ENCODE data around the gene RBM47. TPM values are rescaled to one million over a fixed set of nuclear protein-coding genes. Genes with fewer than 3 reads are reported as not detected.

RBM47 gene
- total and polyA plus RNA-seq, 10 of the 15 experiments (the other 5 are each of a cell fraction or from before 2014, with no cell fraction given) = 7.9 to 45.0 (median 28.7) TPM

- Histone ChIP-seq H3K36me3 (ENCODE audit: control insufficient read depth in 2 of 2, insufficient read depth in 2 of 2, low read length in 1 of 2) (peaks cover 3% of the 10 kb centered on the region in 2 experiments; a peak in 2 of 4 replicates), H3K4me3 (no peak overlapping the region), H3K4me2 (ENCODE audit: control insufficient read depth, insufficient read depth) (no peak overlapping the region), H3K9ac (ENCODE audit: control insufficient read depth, insufficient read depth, low read length) (no peak overlapping the region), H3K27me3 (replicated peaks in 1 of 2; ENCODE audit: control insufficient read depth in 2 of 2, insufficient read depth in 2 of 2, low read length in 1 of 2) (no peaks in the 10 kb centered on the region), H3K27ac (ENCODE audit: control insufficient read depth, insufficient read depth) (no peak overlapping the region), H3K4me1 (ENCODE audit: control insufficient read depth, insufficient read depth, low read length) (peaks cover 20% of the 10 kb centered on the region), H3K9me3 (replicated peaks; ENCODE audit: control insufficient read depth, insufficient read depth, low read length) (no peaks in the 10 kb centered on the region), H2AFZ (ENCODE audit: control insufficient read depth, low read depth, low read length) (no peak overlapping the region), H3K79me2 (ENCODE audit: control insufficient read depth, insufficient read depth, low read length) (peaks cover 35% of the 10 kb centered on the region), H4K20me1 (ENCODE audit: control insufficient read depth, insufficient read depth) (no peaks in the 10 kb centered on the region)
- ChIA-PET SMC1A (ENCODE audit: uncharacterized antibody, unreplicated experiment) (interaction anchor here (0.7 to 7.7 kb wide), 13 partner anchors 14 to 214 kb away, joined by 3 to 102 read pairs (median 5); no protein-coding TSS in a partner anchor), CTCF (interaction anchor here (0.6 to 3.7 kb wide), 8 partner anchors 9 to 260 kb away, joined by 3 to 11 read pairs (median 4); no protein-coding TSS in a partner anchor), RAD21 (ENCODE audit: unreplicated experiment) (interaction anchor here (0.6 to 2.8 kb wide), 10 partner anchors 14 to 1094 kb away, joined by 3 to 15 read pairs (median 4); no protein-coding TSS in a partner anchor), POLR2A (interaction anchor here (0.6 to 1.1 kb wide), 3 partner anchors 8 to 81 kb away, joined by 3 to 4 read pairs (median 3); no protein-coding TSS in a partner anchor)
- BruUV-seq (replicated peaks) = no TSS peak
- in situ Hi-C loops (cut with MboI) (no loop called here), intact Hi-C loops (cut with micrococcal nuclease; ENCODE audit: unreplicated experiment) (no loop called here)
- no peak for FAIRE-seq
- no peak for TF ChIP-seq PAX5 (IDR thresholded peaks at IDR 0.05; ENCODE audit: borderline replicate concordance, low read depth, low read length)
- no peak for TF ChIP-seq SMARCA5 (IDR thresholded peaks at IDR 0.05)
- no peak for TF ChIP-seq YBX1 (IDR thresholded peaks at IDR 0.05)
- no peak for TF ChIP-seq TCF7 (IDR thresholded peaks at IDR 0.05; ENCODE audit: borderline replicate concordance)
- no peak for TF ChIP-seq SRF (IDR thresholded peaks at IDR 0.05; ENCODE audit: low read depth in 2 of 2, low read length in 2 of 2)
- ATAC-seq = no peak
- no peak for DNase-seq (ENCODE audit: low read depth, low spot score)
- WGBS (ENCODE audit: insufficient coverage, insufficient replicate concordance, low lambda C conversion rate, missing lambda C conversion rate) = 96% methylated on average over 4 of the region's 4 CpGs
Observed at GRCh38 chr4:40458683-40459082, 171.0 kb downstream of the RBM47 start.

- in situ Hi-C loops (cut with MboI) (no loop called here), intact Hi-C loops (cut with micrococcal nuclease; ENCODE audit: unreplicated experiment) (no loop called here)
- RAD21 ChIA-PET (ENCODE audit: unreplicated experiment) = interaction anchor here (0.6 to 2.8 kb wide), 9 partner anchors 15 to 1094 kb away, joined by 3 to 15 read pairs (median 4); no protein-coding TSS in a partner anchor
- no peak for TF ChIP-seq NFXL1 (IDR thresholded peaks at IDR 0.05; ENCODE audit: borderline replicate concordance)
- TF ChIP-seq E2F4 (IDR thresholded peaks at IDR 0.05; ENCODE audit: low read depth, low read length) = no peak
- peak; percentile 49; the same call in 1 of the 2 replicates for TF ChIP-seq ZNF384 (IDR thresholded peaks at IDR 0.05; ENCODE audit: borderline replicate concordance, low read depth, low read length)
- TF ChIP-seq CREM (IDR thresholded peaks at IDR 0.05; ENCODE audit: low read depth) = 0 out of 2 replicates have a peak, but pooled peaks have one; percentile 22
- peak; percentile 57; the same call in 1 of the 2 replicates for TF ChIP-seq PKNOX1 (IDR thresholded peaks at IDR 0.05)
Observed at GRCh38 chr4:40458109-40458508, 171.6 kb downstream of the RBM47 start.

More at GRCh38 chr4:40458109-40458508, 171.6 kb downstream of the RBM47 start:
- H3K36me3 ChIP-seq (ENCODE audit: control insufficient read depth in 2 of 2, insufficient read depth in 2 of 2, low read length in 1 of 2) = peaks cover 3% of the 10 kb centered on the region in 2 experiments; a peak in 2 of 4 replicates
- DNase-seq (ENCODE audit: low read depth, low spot score) (no peak), ATAC-seq (peak; percentile 40), FAIRE-seq (no peak)
- H3K4me1 ChIP-seq (ENCODE audit: control insufficient read depth, insufficient read depth, low read length) = peaks cover 15% of the 10 kb centered on the region
- ChIA-PET CTCF (interaction anchor here (0.6 to 3.7 kb wide), 8 partner anchors 10 to 260 kb away, joined by 3 to 11 read pairs (median 4); no protein-coding TSS in a partner anchor), SMC1A (ENCODE audit: uncharacterized antibody, unreplicated experiment) (interaction anchor here (0.7 to 7.7 kb wide), 8 partner anchors 13 to 210 kb away, joined by 3 to 102 read pairs (median 4); no protein-coding TSS in a partner anchor), POLR2A (interaction anchor here (0.6 to 1.1 kb wide), 3 partner anchors 9 to 64 kb away, joined by 3 to 4 read pairs (median 3); no protein-coding TSS in a partner anchor)
- H3K9ac ChIP-seq (ENCODE audit: control insufficient read depth, insufficient read depth, low read length) = no peak overlapping the region
- no peaks in the 10 kb centered on the region for H3K27me3 ChIP-seq (replicated peaks in 1 of 2; ENCODE audit: control insufficient read depth in 2 of 2, insufficient read depth in 2 of 2, low read length in 1 of 2)
- H3K4me3 ChIP-seq = no peak overlapping the region
- 95% methylated on average over 1 of the region's 1 CpG for WGBS (ENCODE audit: insufficient coverage, insufficient replicate concordance, low lambda C conversion rate, missing lambda C conversion rate)
- no peak overlapping the region for H2AFZ ChIP-seq (ENCODE audit: control insufficient read depth, low read depth, low read length)
- no peaks in the 10 kb centered on the region for H3K9me3 ChIP-seq (replicated peaks; ENCODE audit: control insufficient read depth, insufficient read depth, low read length)
- H4K20me1 ChIP-seq (ENCODE audit: control insufficient read depth, insufficient read depth) = no peaks in the 10 kb centered on the region
- no peak overlapping the region for H3K27ac ChIP-seq (ENCODE audit: control insufficient read depth, insufficient read depth)
- no TSS peak for BruUV-seq (replicated peaks)
- peaks cover 36% of the 10 kb centered on the region for H3K79me2 ChIP-seq (ENCODE audit: control insufficient read depth, insufficient read depth, low read length)
- no peak overlapping the region for H3K4me2 ChIP-seq (ENCODE audit: control insufficient read depth, insufficient read depth)

Measured in GM12878 (cell line).